D721Med (cell line): ENCODE results near the gene ST13.
"Not testable (repeated sequence)": the region's sequence is repeated elsewhere in the genome, so short reads cannot be mapped to it uniquely, and the experiment has no call there.

Experiments
- DNase-seq: peaks from one replicate; pipeline ENCODE4 v3.0.0; 2011; ENCODE audit warnings: low spot score; ENCODE audit not compliant: insufficient read length
- FAIRE-seq: peaks from 2 replicates; lab custom pipeline; 2011; peaks lifted over from hg19 to GRCh38; lab: Jason Lieb, UNC
- TF ChIP-seq, protein P1 (sequence below): IDR thresholded peaks from 2 replicates; pipeline ENCODE4 v1.5.1; 2012; ENCODE audit warnings: mild to moderate bottlenecking, control low read depth; ENCODE audit not compliant: insufficient read depth; ENCODE audit errors: missing control alignments

The ST13 gene

DNA sequence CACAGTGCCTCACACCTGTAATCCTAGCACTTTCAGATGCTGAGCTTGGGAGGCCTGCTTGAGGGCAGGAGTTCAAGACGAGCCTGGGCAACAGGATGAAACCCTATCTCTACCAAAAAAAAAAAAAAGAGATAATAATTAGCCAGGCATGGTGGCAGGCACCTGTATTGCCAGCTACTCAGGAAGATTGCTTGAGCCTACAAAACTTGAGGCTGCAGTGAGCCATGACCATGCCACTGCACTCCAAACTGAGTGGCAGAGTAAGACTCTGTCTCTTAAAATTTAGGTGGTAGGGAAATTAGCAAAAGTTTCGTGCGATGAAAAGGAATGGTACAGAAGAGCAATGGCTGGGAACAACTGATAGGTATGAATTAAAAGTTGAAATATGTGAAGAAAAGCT, 18.0 kb downstream of the ST13 start:
- TF ChIP-seq, protein P1, sequence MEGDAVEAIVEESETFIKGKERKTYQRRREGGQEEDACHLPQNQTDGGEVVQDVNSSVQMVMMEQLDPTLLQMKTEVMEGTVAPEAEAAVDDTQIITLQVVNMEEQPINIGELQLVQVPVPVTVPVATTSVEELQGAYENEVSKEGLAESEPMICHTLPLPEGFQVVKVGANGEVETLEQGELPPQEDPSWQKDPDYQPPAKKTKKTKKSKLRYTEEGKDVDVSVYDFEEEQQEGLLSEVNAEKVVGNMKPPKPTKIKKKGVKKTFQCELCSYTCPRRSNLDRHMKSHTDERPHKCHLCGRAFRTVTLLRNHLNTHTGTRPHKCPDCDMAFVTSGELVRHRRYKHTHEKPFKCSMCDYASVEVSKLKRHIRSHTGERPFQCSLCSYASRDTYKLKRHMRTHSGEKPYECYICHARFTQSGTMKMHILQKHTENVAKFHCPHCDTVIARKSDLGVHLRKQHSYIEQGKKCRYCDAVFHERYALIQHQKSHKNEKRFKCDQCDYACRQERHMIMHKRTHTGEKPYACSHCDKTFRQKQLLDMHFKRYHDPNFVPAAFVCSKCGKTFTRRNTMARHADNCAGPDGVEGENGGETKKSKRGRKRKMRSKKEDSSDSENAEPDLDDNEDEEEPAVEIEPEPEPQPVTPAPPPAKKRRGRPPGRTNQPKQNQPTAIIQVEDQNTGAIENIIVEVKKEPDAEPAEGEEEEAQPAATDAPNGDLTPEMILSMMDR: no peak
- no peak for DNase-seq
- FAIRE-seq: no peak

DNA sequence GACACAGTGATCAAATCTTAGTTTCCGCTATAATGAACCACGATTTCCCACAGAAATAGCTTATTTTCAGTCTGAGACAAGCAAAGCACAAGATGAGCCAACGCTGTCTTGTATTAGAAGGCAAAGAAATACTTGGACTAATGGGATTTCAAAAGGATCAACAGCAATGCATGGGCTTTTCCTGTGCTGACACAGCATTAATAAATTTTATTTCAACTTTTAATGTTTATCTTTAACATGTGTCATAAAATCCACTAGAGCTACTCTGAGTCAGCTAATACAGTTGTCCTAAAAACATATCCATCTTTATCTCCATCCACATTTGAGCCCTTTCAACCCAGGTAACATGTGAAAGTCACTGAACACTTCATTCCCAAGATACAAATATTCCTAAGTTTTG, 21.8 kb downstream of the ST13 start:
- TF ChIP-seq, protein P1: no peak
- DNase-seq (no peak), FAIRE-seq (no peak)

DNA sequence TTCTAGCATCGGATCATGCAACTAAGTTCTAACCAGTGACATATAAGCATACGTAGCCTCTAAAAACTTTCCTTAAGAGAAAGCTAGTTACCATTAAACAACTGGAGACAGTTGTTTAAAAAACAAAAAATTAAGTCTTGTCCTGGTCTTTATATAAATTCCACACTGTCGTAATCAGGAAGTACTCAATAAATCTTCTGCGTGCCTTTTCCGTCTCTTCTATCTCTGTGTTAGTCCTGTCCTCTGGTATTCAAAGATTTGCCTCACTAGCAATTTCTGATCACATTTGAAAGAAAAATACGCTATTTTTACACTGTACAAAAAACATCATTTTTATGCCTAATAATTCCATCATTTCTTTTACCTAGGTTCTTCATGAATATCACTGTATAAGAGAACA, 27.3 kb downstream of the ST13 start:
- no peak for FAIRE-seq
- TF ChIP-seq, protein P1: no peak
- no peak for DNase-seq

DNA sequence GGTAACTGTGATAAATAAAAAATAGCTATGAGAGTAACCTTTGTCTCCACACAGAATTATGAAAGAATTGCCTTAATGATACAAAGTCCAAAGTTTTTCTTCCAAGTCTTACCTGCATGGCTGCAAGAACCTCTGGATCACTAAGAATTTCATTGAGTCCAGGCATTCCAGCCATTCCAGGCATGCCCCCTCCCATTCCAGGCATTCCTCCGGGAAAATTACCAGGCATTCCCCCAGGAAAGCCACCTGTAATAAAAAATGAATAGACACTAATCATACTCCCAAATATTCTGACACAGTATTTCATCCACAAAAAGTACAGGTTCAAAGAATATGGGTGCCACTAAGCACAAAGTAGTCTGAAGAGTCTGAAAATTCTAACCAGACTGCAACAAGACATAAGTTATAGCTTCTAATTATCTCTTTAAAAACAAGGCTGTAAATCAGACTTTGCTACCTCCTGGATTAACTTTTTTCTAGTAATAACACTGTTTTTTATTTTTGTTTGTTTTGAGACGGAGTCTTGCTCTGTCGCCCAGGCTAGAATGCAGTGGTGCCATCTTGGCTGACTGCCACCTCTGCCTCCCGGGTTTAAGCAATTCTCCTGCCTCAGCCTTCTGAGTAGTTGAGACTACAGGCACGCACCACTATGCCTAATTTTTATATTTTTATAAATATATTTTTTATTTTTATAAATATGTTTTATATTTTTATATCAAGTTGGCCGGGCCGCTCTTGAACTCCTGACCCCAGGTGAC, 29.3 kb downstream of the ST13 start:
- TF ChIP-seq, protein P1: no peak
- DNase-seq (no peak), FAIRE-seq (no peak)

DNA sequence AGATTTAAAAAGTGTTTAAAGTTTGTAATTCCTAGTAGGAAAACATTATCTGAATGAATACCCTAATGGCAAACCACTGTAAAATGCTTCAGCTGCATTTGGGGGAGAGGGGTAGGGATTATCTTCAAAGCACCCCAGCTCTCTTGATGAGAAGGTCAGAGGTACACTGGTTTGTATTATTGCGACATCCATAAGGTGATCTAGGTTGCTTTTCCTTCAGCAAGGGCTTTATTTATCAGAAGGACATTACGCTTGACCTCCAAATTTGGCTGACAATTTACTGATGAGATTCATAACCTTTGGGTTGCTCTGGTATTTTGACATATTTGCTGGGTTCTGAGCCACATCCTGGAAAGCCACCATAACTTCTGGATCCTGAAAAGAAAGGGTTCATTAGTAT, 30.1 kb downstream of the ST13 start:
- not testable (repeated sequence) for DNase-seq, FAIRE-seq

DNA sequence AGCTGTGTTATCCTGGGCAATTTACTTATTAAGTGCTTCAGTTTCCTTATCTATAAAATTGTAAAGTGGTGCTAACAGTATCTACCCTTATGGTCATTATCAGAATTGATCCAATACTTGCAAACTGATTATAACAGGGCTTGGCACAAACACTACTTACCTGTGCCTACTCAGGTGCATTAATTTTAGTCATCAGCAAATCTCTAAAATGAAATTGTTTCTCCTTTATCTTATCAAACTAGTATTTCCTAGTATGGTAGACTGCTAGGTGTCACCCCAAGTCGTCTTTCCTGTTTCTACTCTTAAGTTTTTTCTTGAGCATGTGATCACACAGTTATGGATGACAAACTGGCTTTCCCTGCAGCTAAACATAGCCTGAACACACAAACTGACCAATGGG, 33.0 kb downstream of the ST13 start:
- DNase-seq (no peak), FAIRE-seq (no peak)
- TF ChIP-seq, protein P1: no peak

DNA sequence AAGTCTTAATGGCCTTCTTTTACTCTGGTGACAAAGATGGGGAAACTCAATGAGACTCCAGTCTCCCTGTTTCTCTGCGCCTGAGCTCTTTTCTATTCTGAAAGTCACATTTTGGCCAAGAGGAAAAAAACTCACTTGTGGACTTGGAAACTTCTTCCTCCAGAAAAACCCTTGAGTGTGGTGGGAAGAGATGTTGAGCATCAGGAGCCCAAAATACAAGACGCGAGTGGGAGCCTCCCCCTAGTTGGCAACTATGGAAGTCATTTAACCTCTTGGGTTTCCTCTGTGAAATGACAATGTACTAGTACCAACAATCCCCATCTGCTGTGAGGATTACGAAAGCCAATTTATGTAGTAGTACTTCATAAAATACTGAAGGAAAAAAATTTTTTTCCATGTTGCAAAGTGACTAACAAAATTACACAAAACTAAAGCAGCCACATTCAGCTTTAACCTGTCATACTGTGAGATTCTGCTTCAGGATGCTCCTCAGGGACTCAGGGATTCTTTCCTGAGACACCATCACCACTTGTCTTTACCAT, 36.8 kb downstream of the ST13 start:
- TF ChIP-seq, protein P1: no peak
- DNase-seq (no peak), FAIRE-seq (no peak)
